ENCODE data around the gene TEX38.
A peak's percentile ranks its signal among the peaks of the same experiment; 100 is the strongest.
"Not testable (repeated sequence)": the region's sequence is repeated elsewhere in the genome, so short reads cannot be mapped to it uniquely, and the experiment has no call there.

TEX38 gene

GRCh38 chr1:46689897-46690296, 18.2 kb downstream of the TEX38 start:
- DNase-seq: no peak

- no peak for DNase-seq
These were observed 19.3 kb downstream of the TEX38 start for GRCh38 chr1:46690931-46691421.

- DNase-seq: no peak
These were observed 20.5 kb downstream of the TEX38 start for GRCh38 chr1:46691997-46692790.

GRCh38 chr1:46692811-46693770, 21.4 kb downstream of the TEX38 start:
- no peak for DNase-seq

GRCh38 chr1:46694676-46695075, 23.0 kb downstream of the TEX38 start:
- not testable (repeated sequence) for DNase-seq

- no peak for DNase-seq
These were observed 25.4 kb downstream of the TEX38 start for GRCh38 chr1:46697053-46697452.

- DNase-seq: peak; percentile 84
These were observed 28.0 kb downstream of the TEX38 start for GRCh38 chr1:46699666-46700065.

GRCh38 chr1:46703927-46704641, 32.4 kb downstream of the TEX38 start:
- no peak for DNase-seq

- no peak for DNase-seq
These were observed 33.8 kb downstream of the TEX38 start for GRCh38 chr1:46705408-46705807.

GRCh38 chr1:46708121-46708520, 36.5 kb downstream of the TEX38 start:
- no peak for DNase-seq

GRCh38 chr1:46714976-46715375, 43.3 kb downstream of the TEX38 start:
- DNase-seq: no peak

GRCh38 chr1:46717654-46718053, 46.0 kb downstream of the TEX38 start:
- no peak for DNase-seq

- DNase-seq: peak; percentile 22
These were observed 46.7 kb downstream of the TEX38 start for GRCh38 chr1:46718340-46718726.

- DNase-seq: peak; percentile 95
These were observed 47.3 kb downstream of the TEX38 start, which contains the start of gene EFCAB14 for GRCh38 chr1:46718727-46719622. TSS of gene EFCAB14 (minus strand) at chr1:46719114. CDS start at chr1:46718087, 1,027 bp downstream.

- DNase-seq: peak; percentile 9
These were observed 48.0 kb downstream of the TEX38 start for GRCh38 chr1:46719689-46720088.

- DNase-seq: not testable (repeated sequence)
These were observed 48.7 kb downstream of the TEX38 start for GRCh38 chr1:46720319-46720718.

- no peak for DNase-seq
These were observed 49.5 kb downstream of the TEX38 start for GRCh38 chr1:46721204-46721603.

- no peak for DNase-seq
These were observed 50.1 kb downstream of the TEX38 start for GRCh38 chr1:46721686-46722205.
